SK-N-MC (cell line): Measurements from ENCODE around the gene GULP1.

ENCODE experiments used
- DNase-seq: peaks from one replicate; pipeline ENCODE4 v3.0.0-alpha.2; 2011; ENCODE audit warnings: low read depth, low spot score
- H3K27ac ChIP-seq: fragments of 200-600 bp; sonication (generic); 2 replicates; pipeline ENCODE4 v1.5.1; 2016; ENCODE audit warnings: mixed run types
- H3K36me3 ChIP-seq: fragments of 200-600 bp; sonication (generic); 2 replicates; pipeline ENCODE4 v1.6.1; 2017; ENCODE audit warnings: antibody characterized with exemption, low read length, mixed read lengths; ENCODE audit not compliant: insufficient read depth
- H3K4me3 ChIP-seq: fragments of 200-600 bp; sonication (generic); 2 replicates; pipeline ENCODE4 v1.5.1; 2016
- H3K9ac ChIP-seq: fragments of 200-600 bp; sonication (generic); 2 replicates; pipeline ENCODE4 v1.8.0; 2017; ENCODE audit warnings: mixed run types, mixed read lengths; ENCODE audit not compliant: insufficient read length
- H3K9me3 ChIP-seq: fragments of 200-600 bp; sonication (generic); 2 replicates; pipeline ENCODE4 v1.6.1; 2017; ENCODE audit warnings: low read depth, mild to moderate bottlenecking, antibody characterized with exemption, low read length, moderate library complexity, mixed read lengths
- EZH2 ChIP-seq: fragments of 200-600 bp; sonication (generic); IDR thresholded peaks from one replicate; pipeline ENCODE4 v1.6.1; 2017; ENCODE audit warnings: antibody characterized with exemption
- FOXP2 ChIP-seq: optimal IDR thresholded peaks from 2 replicates; pipeline ENCODE3; 2011; ENCODE audit warnings: mild to moderate bottlenecking, moderate library complexity; ENCODE audit not compliant: insufficient read depth; ENCODE audit errors: extremely low read length, control extremely low read depth
- POLR2AphosphoS5 ChIP-seq: IDR thresholded peaks from 2 replicates; pipeline ENCODE4 v1.6.1; 2012; ENCODE audit warnings: mild to moderate bottlenecking, low read depth, low read length, borderline replicate concordance

Gene GULP1

DNA sequence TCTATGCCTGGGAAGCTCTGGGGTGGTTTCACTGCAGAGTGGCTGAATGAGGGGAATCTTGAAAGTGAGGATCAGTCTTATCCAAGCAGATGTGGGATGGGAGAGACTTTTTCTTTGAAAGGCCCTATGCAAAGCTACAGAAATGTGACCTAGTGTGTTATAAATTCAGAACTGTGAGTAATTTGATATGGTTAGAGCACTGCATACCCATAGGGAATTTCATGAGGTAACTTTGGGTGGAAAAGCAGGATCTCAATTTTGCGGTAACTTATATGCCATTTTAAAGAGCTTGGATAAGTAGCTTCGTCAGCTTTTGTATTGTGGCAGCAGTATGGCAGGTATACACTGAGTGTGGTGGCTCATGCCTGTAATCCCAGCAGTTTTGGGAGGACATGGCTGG lies 40.9 kb downstream of the GULP1 start:
- no peaks in the 10 kb centered on the region for H3K9me3 ChIP-seq
- no peak overlapping the region for H3K27ac ChIP-seq
- no peak overlapping the region for H3K9ac ChIP-seq
- no peak overlapping the region for H3K4me3 ChIP-seq
- H3K36me3 ChIP-seq = no peaks in the 10 kb centered on the region
- TF ChIP-seq FOXP2 (no peak), POLR2AphosphoS5 (no peak), EZH2 (no peak)
- no peak for DNase-seq

DNA sequence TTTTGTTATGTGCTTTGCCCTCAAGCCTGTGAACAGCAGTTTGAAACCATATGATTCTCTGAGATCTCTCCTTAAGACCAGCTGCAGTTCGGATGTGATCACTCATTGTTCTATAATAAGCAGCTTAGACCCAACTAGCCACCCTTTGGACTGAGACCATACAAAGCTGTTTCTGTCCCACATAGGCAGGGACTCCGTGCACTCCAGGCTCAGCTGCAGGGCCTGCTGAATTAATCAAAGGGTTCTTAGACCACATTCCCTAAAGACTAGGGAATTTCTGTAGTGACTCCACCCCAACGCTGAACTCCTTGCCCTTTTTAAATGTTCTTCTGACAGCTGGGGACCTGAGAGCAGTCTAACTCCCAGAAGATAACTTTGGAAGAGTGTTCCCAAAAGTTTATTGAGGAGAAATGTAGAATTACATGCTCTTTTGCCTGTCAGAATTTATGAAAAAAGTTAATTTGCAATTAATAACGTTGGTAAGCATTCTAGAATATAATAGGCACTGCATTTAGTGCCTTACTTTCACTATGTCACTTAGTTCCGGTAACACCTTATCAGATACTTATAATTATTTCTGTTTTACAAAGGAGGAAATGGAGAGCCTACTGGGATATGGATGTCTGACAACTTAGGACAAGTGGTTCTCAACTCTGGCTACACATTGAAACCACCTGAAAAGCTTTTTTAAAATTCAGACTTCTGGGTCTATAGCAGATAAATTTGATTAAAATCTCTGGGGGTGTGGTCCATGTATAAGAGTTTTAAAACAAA lies 42.3 kb downstream of the GULP1 start:
- no peak for DNase-seq
- TF ChIP-seq EZH2 (no peak), POLR2AphosphoS5 (no peak), FOXP2 (no peak)
- Histone ChIP-seq H3K9me3 (no peaks in the 10 kb centered on the region), H3K36me3 (no peaks in the 10 kb centered on the region), H3K4me3 (no peak overlapping the region), H3K27ac (no peak overlapping the region), H3K9ac (no peak overlapping the region)

DNA sequence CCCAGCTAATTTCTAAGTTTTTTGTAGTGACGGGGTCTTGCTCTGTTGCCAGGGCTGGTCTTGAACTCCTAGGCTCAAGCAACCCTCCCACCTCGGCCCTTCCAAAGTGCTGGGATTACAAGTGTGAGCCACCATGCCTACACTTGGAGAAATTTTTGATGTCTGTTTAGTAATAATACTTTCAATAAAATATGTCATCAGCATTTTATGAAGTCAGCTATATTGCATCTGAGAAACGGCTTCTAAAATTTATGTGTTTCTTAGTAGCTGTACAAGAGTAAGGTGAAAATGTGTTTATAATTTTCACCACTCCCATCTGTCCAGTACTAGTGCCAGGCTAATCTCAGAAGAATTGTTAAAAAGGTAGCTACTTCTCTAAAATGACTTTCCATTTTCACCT lies 46.8 kb downstream of the GULP1 start:
- Histone ChIP-seq H3K36me3 (no peaks in the 10 kb centered on the region), H3K27ac (no peak overlapping the region), H3K9me3 (no peaks in the 10 kb centered on the region), H3K9ac (no peak overlapping the region), H3K4me3 (no peak overlapping the region)
- TF ChIP-seq POLR2AphosphoS5 (no peak), EZH2 (no peak), FOXP2 (no peak)
- no peak for DNase-seq

DNA sequence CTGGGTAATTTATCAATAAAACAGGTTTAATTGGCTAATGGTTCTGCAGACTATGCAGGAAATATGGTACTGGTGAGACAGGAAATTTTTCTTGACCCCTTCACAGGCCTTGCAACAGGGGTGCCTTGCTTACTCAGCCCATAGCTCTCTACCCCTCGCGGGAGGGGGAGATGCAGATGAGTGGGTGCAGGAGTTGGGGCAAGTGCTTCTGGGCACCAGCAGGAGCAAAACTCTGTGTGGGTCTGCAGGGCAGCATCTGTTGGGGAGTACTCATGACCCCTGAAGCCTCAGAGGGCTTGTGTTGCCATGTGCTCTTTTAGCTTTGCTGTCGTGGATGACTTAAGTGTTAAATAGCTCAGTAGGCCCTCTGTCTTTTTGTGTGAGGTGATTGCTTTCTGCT lies 48.6 kb downstream of the GULP1 start:
- no peak overlapping the region for H3K27ac ChIP-seq
- TF ChIP-seq EZH2 = no peak
- TF ChIP-seq FOXP2 = no peak
- TF ChIP-seq POLR2AphosphoS5 = no peak
- DNase-seq = no peak

DNA sequence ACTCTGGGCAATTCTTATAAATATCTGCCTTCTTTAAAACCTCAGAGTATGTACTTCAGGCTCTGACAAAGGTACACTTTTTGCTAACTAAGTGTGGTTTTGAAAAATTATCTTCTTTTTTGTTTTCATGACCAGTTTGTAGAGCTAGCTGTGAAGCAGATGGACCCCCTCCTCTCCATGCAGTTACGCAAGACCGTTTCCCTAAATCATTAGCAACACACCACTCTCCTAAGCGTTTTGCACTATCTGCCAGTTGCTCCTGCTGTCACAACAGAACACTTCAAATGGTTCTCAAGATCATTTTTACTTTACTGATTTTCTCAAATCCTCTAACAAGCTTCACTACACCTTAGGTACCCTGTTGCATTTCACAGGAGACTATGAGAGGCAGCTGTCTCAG lies 53.3 kb downstream of the GULP1 start:
- no peaks in the 10 kb centered on the region for H3K36me3 ChIP-seq
- 0 out of 2 replicates have a peak overlapping the region, but pooled peaks have one; percentile 10 for H3K27ac ChIP-seq
- TF ChIP-seq POLR2AphosphoS5 = no peak
- TF ChIP-seq FOXP2 = no peak
- no peak for TF ChIP-seq EZH2
- DNase-seq = no peak
- peak overlapping the region; percentile 11; the same call in 1 of the 2 replicates for H3K4me3 ChIP-seq
- H3K9me3 ChIP-seq = no peaks in the 10 kb centered on the region
- H3K9ac ChIP-seq = no peak overlapping the region

More for the DNA sequence above, 48.6 kb downstream of the GULP1 start:
- Histone ChIP-seq H3K9me3 (no peaks in the 10 kb centered on the region), H3K4me3 (no peak overlapping the region), H3K36me3 (no peaks in the 10 kb centered on the region), H3K9ac (no peak overlapping the region)

DNA sequence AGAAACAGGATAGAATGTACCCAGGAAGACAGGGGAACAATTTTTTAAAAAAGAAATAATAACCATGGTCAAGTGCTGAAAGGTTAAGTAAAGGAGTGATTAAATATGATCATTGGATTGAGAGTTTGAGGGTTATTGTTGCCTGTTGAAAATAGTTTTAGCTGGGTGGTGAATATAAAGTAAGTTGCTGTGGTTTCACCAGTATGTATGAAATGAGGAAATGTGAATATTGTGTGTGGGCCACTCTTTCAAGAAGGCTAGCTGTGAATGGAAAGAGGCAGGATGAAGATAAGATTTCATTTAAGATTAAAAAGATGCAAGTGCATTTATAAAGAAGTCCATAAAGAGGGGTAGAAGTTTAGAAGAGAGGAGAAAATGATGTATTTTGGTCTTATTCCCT lies 53.8 kb downstream of the GULP1 start:
- no peak for DNase-seq
- Histone ChIP-seq H3K9ac (no peak overlapping the region), H3K36me3 (no peaks in the 10 kb centered on the region), H3K4me3 (peak overlapping the region; percentile 11; the same call in 1 of the 2 replicates), H3K27ac (0 out of 2 replicates have a peak overlapping the region, but pooled peaks have one; percentile 10), H3K9me3 (no peaks in the 10 kb centered on the region)
- TF ChIP-seq FOXP2 (no peak), EZH2 (no peak)

DNA sequence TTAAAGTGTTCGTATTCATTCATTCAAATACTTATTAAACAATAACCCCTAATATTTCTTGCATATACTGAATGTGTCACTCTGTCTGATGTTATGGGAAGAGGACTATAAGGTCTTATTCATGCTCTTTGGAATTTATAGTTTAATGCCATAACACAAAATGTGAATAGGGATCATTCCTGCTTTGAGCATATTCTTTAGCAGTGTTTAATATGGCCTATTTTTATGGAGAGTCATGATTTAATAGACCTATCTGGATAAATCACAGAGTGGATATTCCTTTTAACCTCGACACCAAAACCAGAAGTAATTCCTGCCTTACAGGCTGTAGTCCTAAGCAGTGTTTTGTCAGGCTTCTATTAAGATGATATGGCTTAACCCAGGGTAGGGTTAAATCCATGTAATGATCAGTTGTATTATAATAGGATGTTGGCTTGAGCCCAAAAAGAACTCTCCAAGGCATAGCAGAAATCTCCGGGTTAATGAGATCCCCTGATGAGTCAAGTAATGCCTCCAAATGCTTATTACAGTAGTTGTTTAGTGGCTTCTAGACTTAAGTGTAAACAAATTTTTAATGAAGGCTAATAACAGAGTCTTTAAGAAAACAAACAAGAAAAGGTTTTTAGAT lies 54.3 kb downstream of the GULP1 start:
- Histone ChIP-seq H3K4me3 (no peak overlapping the region), H3K9me3 (no peaks in the 10 kb centered on the region), H3K9ac (no peak overlapping the region), H3K36me3 (no peaks in the 10 kb centered on the region), H3K27ac (no peak overlapping the region)
- no peak for TF ChIP-seq FOXP2
- no peak for TF ChIP-seq POLR2AphosphoS5
- no peak for TF ChIP-seq EZH2
- DNase-seq = no peak

DNA sequence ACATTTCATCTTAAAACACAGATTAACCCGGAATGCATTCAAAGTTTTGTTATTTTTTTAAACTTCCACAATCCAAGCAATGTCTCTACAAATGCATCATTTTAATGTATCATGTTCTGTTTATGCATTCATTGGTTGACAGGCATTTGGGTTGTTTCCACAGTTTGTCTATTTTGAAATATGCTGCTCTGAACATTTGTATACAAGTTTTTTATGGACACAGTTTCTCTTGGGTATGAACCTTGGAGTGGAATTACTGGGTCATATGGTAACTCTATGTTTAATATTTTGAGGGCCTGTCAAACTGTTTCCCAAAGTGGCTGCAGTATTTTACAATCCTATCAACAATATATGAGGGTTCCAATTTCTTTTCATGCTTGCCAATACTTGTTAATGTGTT lies 57.3 kb downstream of the GULP1 start:
- H3K27ac ChIP-seq = no peak overlapping the region
- TF ChIP-seq POLR2AphosphoS5 (no peak), EZH2 (no peak), FOXP2 (no peak)
- DNase-seq = no peak

More for the DNA sequence above, 57.3 kb downstream of the GULP1 start:
- no peaks in the 10 kb centered on the region for H3K9me3 ChIP-seq
- H3K36me3 ChIP-seq = no peaks in the 10 kb centered on the region
- no peak overlapping the region for H3K4me3 ChIP-seq
- no peak overlapping the region for H3K9ac ChIP-seq
